Fibroblast of skin of left quadriceps (primary cell): ENCODE results near the gene PRMT7.

Source experiments
- DNase-seq, 2 experiments: peaks; one replicate each; pipeline ENCODE4 v3.0.0-alpha.2; 2013; ENCODE audit warnings: low read depth in 2 of 2

The PRMT7 gene, protein sequence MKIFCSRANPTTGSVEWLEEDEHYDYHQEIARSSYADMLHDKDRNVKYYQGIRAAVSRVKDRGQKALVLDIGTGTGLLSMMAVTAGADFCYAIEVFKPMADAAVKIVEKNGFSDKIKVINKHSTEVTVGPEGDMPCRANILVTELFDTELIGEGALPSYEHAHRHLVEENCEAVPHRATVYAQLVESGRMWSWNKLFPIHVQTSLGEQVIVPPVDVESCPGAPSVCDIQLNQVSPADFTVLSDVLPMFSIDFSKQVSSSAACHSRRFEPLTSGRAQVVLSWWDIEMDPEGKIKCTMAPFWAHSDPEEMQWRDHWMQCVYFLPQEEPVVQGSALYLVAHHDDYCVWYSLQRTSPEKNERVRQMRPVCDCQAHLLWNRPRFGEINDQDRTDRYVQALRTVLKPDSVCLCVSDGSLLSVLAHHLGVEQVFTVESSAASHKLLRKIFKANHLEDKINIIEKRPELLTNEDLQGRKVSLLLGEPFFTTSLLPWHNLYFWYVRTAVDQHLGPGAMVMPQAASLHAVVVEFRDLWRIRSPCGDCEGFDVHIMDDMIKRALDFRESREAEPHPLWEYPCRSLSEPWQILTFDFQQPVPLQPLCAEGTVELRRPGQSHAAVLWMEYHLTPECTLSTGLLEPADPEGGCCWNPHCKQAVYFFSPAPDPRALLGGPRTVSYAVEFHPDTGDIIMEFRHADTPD

DNA sequence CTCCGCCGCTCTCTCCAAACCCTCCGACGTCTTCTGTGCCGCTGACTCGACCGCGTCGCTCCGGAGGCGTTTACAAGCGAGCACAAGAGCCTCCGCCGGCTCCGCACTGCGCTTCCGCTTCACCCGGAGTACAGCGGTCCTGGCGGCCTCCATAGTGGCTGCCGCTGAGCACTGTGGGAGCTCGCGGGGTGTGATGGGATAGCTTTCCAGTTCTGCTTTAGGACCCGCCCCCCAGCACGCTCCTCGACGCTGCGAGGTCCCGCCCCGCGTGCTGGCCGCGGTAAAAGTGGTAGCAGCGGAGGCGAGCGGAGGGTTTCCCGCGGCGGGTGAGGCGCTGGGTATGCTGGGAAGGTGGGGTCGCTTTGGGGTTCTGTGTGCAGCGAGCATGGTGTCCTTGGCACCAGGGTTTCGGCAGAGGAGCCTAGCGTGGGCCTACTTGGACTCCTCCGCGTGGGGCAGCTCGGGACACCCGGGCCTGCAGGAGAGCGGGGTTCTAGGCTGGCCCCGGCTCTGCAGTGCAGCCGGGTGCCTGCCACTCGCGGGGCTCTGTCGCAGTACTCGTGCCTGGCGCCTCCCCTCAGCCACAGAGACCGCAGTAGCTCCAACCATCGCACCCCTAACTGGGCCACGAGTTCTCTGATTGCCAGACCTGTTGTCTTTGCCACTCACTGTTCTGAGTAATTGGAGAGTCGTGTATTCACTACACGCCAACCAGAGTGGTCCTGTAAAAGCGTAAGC lies at the start of gene PRMT7, which contains the start of gene SLC7A6OS:
TSS of gene PRMT7 (plus strand) at position 246 of the 738 bp plus-strand sequence. CDS start 4,961 bp downstream, outside the sequence.
TSS of gene SLC7A6OS (minus strand) at position 173 of the 738 bp plus-strand sequence. CDS start at position 153, 20 bp downstream.
- peak; percentile 61 to 66 for DNase-seq

DNA sequence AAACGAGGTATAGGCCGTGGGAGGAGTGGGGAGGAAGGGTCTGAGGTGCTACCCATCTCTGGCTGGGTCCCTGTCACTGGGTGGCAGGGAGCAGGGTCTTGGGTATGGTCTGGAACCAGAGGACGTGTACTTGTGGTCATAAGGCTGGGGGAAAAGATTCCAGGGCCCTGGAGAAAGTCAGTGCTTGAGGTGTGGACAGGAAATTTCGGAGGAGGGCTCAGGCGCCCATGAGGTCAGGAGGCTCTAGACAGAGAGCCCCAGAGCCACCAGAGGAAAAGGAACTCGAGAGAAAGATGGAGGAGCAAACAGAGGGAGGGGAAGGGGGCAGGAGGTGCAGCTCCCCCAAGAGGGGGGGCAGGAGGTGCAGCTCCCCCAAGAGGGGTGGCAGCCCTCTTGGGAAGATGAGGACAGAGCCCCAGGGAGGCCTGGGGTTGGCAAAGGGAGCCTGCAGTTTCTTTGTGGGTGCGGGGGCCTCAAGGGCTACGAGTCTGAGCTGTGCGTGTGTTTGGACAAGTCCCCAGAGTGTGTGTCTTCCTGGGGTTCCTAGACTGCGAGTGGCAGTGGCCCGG lies 47.2 kb upstream of the PRMT7 start:
- no peak for DNase-seq

DNA sequence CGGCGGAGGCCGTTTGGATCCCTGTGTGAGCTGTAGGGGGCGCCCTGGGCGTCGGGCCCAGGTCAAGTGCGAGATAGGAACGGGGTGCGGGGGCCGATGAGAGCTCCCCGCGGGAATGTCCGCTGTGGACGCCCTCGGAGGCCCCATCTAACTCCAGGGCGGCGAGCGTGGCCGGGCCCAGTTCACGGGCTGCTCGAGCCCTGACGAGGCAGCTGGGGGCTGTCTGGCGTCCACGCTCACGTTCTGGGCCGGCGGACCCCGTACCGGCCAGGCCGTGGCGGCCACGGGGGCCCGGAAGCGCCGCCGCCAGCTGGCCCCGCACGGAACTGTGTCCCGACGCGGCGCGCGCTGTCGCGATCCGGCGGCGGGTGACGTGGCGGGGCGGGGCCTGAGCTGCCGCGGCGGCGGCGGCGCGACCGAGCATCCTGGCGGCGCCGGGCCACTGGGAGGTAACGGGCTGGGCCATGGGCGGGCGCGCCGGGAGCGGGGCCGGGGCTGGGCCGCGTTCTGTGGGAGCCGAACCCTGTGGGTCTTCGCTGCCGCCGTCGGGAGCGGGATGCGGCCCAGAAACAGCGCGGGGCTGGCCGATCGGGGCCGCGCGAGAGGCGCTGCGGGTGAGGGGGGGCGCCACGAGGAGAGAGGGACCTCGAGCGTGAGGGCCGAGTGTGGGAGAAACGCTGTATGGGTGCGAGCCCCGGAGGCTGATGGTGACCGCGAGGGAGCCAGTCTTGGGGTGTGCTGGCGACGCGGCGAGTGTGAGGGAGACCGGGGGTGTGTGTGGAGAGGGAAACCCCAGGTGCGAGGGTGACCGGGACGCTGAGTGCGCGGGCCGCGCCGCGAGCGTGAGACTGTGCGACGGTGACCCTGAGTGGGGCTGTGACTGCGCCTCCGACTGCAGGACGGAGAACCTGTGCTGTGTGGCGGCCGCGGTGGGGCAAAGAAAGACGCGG lies 46.4 kb upstream of the PRMT7 start, which contains the start of gene SLC7A6:
TSS of gene SLC7A6 (plus strand) at position 399 of the 950 bp plus-strand sequence. CDS start 10,201 bp downstream, outside the sequence.
- DNase-seq, result peak in 1 of 2 experiments; percentile 41

DNA sequence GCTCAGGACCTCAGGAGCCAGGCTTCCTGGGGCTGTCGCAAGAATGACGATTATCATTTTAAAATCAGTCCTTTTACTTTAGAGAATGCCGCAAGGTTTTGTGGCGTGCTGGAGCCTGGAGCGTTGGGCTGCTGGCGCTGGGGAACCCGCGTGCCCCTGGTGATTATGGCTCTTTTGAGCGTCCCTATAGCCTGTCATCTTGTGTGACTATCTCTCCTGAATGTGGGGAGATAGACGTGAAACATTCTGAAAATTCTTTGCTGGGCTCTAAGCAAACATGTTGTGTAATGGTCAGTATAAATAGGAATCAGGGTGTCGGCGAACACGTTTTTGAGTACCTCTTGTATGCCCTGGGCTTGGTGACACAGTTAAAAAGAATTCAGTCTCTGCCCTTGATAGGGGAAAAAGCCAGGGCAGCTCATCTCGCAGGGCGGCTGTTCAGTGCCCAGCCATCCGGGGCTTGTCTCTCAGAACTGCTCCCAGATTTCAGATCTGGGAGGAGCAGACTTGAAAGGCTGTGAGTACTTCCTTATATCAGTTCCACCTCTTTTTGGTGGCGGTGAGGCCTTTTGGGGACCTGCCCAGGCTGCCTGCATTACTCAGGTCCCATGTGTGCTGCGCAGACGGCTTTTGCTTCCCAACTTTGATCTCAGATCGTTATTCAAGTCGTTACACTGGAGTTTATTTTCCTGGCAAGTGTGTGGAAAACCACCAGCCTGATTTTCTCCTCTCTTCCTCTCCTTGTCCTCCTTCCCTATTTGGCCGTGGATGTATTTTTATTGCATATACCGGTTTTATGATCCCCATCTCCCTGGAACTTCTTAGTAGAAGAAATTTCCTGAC lies 45.5 kb upstream of the PRMT7 start:
- no peak for DNase-seq

DNA sequence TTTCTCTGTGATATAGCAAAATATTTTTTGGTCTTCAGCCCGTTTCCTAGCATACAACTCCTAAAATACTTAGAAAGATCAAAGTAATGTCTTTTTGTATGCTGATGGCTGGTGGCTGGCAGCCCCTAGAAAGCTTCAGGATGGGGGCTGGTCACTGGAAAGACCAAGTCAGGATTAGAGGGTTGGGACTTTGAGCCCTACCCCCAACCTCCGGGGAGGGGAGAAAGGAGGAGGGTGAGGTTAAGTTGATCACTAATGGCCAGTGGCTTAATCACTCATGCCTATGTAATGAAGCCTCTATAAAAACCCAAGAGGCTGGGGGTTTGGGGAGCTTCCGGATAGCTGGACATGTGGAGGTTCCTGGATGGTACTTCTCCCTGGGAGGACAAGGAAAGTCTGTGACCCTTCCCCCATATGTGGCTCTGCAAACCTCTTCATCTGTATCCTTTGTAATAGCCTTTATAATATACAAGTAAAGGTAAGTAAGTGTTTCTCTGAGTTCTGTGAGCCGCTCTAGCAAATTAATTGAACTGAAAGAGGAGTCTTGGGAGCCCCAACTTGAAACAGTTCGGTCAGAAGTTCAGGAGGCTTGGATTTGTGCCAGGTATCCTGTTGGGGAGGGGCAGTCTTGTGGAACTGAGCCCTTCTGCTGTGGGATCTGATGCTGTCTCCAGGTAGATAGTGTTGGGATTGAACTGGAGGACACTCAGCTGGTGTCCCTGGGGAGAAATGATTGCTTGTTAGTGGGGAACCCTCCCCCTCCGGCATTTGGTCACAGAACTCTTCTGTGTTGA lies 43.0 kb upstream of the PRMT7 start:
- no peak for DNase-seq

DNA sequence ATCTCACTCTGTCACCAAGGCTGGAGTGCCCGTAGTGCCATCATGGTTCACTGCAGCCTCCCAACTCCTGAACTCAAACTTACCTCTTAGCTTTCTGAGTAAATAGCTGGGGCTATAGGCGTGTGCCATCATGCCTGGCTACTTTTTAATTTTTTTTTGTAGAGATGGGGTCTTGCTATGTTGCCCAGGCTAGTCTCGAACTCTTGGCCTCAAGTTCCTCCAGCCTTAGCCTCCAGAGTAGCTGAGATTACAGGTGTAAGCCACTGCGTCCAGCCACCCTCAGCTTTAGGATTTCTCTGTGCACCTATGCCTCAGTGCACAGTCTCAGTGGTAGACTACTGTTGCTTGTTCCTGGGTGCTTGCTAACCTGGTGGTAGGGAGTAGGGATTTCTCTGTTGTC lies 41.0 kb upstream of the PRMT7 start:
- DNase-seq, result no peak

DNA sequence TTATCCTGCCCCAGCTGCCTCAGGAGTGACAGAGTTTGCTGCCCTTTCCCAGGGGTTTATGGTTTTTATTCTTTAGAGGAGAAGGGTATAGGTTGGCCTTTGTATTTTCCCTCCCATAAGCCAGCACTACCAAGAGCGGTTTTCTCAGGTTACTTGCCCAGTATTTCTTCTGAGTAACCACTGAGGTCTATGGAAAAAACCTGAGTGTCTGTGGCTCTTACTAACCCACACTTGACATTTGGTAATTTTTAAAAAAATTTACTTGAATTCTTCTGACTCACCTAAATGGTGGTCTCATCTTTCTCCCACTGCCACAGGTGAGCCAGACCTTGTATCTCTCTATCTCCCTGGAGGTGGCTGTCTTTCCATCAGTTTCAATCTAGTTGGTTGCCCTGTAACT lies 40.5 kb upstream of the PRMT7 start:
- no peak for DNase-seq

DNA sequence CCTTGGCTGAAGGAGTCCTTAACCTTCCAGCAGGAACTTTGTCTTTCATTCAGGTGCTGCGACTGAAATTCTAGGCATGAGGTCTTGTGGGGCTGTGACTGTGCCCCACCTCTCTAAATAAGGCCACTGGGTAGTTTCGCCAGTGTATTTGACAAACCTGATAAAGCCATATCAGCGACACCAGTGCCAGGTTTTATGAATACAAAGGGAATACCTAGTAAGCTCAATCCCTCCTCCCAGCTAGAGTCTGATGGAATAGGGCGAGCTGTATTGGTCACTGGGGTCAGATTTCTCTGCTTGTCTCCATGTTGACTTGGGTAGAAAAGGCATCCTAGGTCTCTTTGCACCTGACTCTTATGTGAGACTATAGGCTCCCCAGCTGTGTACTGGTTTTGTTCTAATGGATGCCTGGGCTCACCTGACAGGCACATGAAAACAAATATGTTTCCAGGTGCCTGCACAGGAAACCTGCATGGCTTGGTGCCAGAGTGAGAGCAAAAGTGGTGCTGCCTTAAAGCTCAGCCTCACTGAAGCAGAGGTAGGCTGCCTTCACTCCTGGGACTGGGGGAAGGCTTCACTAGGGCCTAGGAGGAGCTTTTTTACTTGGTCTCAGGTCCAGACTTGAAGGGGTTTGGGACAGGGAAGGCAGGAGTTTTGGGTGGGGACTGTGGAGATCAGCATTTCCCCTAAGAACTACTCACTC lies 38.2 kb upstream of the PRMT7 start:
- DNase-seq, result no peak

DNA sequence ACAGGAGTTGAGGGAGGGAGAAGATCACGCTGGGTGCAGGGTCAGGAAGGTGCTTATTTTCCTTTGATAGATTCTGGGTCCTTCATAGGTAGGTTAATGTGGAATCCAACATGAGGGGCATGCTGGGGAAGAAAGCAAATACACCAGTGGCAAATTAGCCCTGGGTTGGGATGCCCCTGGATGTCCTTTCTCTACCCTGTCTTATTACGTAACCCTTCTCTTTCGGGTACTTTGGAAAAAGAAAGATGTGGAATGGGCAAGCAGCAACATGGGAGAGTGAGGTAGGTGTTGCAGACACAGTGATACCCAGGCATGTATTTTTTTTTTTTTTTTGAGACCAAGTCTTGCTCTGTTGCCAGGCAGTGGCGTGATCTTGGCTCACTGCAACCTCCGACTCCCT lies 37.4 kb upstream of the PRMT7 start:
- DNase-seq, result no peak

DNA sequence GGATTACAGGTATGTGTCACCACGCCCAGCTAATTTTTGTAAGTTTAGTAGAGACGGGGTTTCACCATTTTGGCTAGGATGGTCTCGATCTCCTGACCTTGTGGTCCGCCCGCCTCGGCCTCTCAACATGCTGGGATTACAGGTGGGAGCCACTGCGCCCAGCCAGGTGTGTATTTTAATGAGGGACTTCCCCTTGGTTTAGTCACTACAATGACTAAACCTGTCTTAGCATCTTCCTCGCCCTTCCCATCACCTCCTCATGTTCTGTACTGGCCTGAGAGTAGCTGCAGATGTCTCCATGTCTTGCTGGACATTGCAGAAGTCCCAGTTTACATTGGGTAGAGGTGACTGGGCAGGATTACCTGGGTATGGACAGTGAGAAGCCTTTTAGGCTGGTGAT lies 36.9 kb upstream of the PRMT7 start:
- DNase-seq, result no peak

DNA sequence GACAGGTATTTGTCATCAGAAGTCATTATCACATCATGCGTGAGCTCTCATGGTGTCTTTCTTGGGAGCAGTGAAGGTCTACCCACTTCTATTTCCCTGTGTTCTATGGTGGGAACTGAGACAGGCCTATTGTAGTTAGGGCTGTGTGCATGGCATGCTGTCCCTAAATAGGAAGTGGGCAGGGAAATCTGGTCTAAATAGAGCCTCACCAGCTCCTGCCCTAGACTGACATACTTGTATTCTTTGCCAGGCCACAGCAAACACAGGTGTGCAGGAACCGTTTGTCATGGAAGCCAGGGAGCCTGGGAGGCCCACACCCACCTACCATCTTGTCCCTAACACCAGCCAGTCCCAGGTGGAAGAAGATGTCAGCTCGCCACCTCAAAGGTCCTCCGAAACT lies 36.4 kb upstream of the PRMT7 start:
- no peak for DNase-seq

DNA sequence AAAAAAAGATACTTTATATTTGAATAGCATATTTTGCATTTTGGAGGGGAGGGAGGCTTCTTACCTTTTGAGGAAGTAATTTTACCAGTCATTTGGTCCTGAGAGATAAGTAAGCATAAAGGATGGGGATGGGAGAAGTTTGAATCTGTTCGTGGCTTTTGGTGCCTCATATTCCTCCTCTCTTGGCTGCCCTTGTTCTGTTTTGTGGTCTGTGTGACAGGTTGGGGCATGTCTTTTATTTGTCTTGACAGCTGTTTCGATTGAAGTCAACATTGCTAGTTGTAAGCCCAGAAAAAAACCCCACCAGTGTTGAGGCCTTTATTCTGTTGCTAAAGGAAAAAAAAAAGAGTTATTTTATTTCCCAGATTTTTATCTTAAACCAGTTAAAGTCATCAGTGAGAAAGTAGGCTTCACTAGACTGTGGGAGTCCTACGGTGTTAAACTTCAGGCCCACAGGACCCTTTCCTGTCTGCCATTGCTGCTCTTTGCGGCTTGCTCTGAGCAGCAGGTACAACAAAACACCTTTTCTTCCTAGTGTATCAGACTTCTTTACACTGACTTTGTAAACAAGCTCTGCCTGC lies 35.1 kb upstream of the PRMT7 start:
- DNase-seq, result no peak

DNA sequence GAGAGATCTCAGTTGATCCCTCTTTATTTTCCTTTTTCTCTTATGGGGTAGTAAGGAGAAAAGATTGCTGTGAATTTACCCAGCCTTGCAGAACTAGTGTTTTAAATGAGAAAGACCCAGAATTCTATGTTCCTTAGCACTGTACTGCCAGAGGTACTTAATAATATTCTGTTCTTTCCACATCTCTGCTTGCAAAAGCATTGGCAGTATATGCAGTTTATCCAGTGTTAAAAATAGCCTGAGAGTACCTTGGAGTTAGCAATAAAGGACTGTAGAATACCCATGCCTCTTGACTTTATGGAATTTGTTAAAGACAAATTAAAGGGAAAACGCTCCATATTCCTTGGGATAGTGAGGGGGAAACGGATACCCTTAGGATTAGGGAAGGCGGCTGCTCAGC lies 34.6 kb upstream of the PRMT7 start:
- no peak for DNase-seq

DNA sequence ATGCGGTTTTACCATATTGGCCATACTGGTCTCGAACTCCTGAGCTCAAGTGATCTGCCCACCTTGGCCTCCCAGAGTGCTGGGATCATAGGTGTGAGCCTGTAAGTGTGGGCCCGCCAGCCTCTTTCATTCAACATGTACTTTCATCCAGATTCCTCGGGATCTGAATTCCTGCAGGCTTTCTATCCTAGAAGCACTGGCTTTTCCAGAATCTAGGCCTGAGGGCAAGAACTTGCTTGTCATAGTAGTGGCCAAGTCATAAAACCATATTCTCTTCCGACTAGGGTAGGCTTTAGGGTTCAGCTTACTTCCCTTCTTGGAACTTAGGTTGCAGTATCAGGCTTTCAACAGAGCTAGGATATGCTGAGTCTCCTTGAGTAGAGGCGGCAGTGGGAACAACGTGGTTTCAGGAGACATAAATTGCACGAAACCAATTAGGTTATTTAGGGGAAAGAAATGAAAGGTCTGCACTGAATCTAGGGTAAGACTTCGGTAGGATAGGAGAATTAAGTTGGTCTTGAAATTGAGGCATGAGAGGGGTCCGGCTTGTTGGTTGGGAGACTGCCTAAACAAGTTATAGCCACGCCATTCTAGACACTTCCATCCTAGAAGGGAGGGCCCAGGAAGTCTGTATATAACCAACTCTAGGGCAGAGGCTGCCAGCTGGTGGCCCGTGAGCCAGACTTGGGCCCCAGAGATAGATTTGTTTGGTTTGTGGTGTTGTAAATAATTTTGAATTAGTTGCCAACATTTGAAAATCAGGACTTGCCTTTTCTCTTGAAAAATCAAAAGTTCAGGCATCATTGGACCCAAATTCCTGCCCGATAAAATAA lies 30.9 kb upstream of the PRMT7 start:
- DNase-seq, result no peak

DNA sequence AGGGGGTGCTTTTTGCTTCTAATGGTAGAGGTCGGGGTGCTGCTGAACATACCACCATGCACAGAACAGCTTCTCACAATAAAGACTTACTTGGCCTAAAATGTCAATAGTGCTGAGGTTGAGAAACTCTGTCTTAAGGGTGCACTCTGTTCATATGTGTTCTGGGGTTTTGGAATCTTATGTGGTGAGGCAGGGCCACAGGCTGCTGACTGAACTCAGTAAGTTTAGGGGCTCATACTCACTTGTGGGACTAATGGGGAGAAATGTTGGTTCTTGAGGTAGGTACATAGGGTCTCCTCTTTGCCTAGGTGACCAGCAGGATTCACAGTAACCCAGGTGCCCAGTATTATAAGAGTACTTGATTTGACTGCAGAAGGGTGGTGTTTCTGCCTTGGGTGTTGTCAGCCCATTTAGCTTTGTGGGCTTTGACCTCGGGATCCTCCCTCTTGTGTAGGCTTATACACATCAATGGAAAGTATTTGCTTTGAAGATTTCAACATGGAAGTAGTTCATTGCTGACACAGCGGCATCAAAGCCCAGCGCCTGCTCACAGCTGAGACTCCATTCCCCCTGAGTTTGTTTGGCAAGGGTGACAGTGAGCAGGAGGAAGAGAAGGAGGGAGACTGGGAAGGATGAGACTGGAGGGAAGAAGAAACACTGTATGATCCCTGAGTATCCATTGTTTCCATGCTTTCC lies 29.3 kb upstream of the PRMT7 start:
- DNase-seq, result no peak

DNA sequence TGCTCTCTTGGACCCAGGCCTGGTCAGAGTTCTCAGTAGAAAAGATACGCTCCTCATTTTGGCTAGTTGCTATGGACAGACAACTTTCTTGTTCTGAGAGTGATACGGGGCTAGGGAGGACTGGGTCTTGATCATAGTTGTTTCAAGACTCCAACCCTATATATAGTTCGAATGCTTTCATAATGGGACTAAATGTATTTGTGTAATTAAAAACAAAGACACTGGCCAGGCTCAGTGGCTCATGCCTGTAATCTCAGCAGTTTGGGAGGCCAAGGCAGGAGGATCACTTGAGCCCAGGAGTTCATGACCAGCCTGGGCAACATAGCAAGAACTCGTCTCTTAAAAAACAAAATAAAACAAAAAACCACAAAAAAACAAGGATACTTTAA lies 28.8 kb upstream of the PRMT7 start:
- no peak for DNase-seq
